GM18951 (cell line): Measurements from ENCODE around the gene FRMPD4.

Source experiments
- POLR2A ChIP-seq: IDR thresholded peaks from 4 replicates; pipeline ENCODE4 v1.6.1; 2011; ENCODE audit warnings: mild to moderate bottlenecking; ENCODE audit not compliant: insufficient read length, insufficient read depth; ENCODE audit errors: extremely low read depth
- in situ Hi-C: fragments of 300-500 bp; cut with MboI; formaldehyde crosslinking; loops from one replicate; pipeline ENCODE4 v1.12.0; 2022; ENCODE audit warnings: low sequenced_read_pairs, mixed read lengths, inconsistent platforms; ENCODE audit not compliant: unreplicated experiment

FRMPD4 gene

GRCh38 chrX:12292996-12293765 is 154.9 kb downstream of the FRMPD4 start:
- no peak for TF ChIP-seq POLR2A
- in situ Hi-C loops, result no loop called here

DNA sequence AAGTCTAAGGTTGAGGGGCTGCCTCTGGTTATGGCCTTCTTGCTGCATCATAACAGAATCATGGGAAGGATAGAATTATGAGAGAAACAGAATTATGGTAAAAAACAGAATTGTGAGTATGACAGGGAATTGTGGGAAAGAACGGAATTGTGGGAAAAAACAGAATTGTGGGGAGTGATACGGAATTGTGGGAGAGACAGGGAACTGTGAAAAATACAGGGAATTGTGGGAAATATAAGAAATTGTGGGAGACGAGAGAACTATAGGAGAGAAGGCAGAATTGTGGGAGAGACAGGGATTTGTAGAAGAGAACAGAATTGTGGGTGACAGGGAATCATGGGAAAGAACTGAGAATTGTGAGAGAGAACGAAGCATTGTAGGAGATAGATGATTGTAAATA is 159.1 kb downstream of the FRMPD4 start:
- no peak for TF ChIP-seq POLR2A
- in situ Hi-C loops, result no loop called here

GRCh38 chrX:12301288-12301687 is 163.0 kb downstream of the FRMPD4 start:
- no peak for TF ChIP-seq POLR2A
- in situ Hi-C loops, result no loop called here

DNA sequence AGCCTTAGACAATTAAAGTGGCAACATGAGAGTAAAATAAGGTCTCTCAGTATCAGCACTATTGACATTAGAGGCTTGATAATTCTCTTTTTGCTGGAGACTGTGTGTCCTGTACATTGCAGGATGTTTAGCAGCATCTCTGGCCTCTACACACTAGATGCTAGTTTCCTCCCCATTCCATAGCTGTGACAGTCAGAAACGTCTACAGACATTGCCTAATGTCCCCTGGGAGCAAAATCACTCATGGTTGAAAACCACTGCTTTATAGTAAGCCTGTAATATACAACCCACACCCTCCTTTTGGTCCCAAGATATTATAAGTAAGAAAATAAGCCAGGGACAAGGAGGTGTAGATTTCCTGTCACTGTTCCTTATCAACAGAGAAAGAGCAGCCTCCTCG is 166.0 kb downstream of the FRMPD4 start:
- in situ Hi-C loops, result no loop called here

DNA sequence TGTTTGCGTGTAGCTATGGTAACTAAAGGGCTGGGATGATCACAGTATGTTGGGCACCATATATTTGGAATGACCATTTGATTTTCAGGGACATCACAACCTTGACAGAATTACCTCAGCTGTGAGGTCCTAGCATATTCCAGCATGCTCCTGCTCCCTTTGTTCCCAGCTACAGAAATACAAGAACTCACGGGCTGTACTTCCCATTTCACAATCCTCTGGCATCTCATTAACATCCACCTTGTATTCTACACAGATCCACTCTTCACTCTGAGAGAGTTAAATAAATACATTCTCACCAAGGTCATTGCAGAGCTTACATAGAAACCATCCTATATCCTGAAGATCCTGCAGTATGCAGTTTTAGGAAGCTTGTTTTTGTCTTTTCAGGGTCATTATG is 169.7 kb downstream of the FRMPD4 start:
- in situ Hi-C loops, result no loop called here
- TF ChIP-seq POLR2A, result no peak

More for the DNA sequence above, 166.0 kb downstream of the FRMPD4 start:
- TF ChIP-seq POLR2A, result no peak

DNA sequence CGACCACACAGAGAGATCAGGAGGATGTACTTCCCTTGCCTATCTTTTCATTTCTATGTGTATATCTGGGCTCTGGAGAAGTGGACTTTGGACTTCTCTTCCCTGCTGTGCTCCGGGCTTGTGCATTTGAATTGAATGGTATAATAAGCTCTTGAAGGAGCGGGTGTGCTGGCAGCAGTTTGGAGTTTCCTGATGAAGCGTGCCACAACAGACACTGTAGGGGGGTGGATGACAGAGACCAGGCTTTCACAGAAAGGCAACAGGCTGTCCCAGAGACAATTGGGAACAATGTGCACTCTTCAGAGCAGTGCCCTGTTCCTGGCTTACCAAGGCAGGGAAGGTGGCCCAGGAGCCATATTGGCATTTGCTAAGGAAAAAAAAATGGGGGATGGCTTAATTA is 170.1 kb downstream of the FRMPD4 start:
- in situ Hi-C loops, result no loop called here
- TF ChIP-seq POLR2A, result no peak

DNA sequence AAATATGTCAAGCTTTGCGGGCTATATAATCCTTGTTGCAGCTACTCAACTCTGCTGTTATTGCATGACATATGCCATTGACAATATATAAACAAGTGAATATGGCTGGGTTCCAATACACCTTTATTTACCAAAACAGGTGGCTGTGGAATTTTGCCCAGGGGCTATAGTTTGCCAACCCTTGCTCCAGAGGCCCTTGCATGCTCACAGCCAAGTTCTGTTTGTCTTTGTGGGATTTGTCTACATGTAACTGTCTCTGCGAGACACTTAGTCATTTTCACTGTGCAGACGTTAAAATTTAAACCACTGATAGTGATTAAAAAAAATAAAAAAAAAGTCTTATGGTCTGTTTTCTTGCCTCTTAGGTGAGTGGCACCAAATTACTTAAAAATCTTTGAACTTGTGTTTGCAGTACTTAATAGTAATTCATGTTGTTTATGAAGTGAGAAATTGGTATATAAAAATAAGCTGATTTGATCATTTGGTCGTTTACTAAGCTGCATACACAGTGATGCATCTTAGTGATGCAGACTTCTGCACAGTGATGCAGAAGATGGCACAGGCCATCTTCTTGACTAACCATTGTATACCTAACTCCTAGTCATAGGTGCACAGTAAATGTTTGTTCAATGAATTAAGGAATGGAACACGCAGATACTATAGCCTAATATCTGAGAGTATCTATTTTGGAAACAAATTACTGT is 170.9 kb downstream of the FRMPD4 start:
- in situ Hi-C loops, result no loop called here
- no peak for TF ChIP-seq POLR2A

DNA sequence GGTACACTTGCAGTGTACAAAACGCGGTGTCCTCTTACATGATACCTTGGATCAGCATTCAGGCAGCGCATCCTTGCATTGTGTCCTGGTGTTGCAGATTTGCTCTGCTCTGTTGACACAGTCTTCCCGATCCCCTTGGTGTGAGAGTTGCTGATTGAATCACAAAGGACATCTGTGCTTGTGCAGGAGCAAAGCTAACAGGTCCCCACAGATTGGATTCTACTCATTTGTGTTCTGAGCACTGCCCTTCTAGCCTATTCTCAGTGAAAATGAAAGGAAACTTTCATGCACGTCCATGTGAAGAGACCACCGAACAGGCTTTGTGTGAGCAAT is 171.4 kb downstream of the FRMPD4 start:
- TF ChIP-seq POLR2A, result no peak
- in situ Hi-C loops, result no loop called here

DNA sequence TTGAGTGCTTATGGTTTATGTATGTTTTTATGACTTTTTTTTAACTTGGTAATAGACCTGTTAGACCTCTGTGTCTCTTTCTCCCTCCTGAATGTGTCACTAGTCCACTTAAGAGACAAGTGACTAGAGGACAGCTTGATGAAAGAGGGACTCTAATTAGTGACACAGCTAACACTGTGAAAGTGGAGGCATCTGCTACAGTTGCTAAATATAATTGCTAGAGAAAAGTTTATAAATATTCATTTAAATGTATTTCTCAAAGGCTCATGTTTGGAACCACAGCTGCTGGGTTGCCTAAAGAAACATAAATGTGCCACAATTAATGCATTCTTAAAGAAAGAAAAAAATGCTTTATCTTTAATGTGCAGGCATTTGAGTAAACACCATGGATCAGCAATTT is 176.4 kb downstream of the FRMPD4 start:
- TF ChIP-seq POLR2A, result no peak
- in situ Hi-C loops, result no loop called here

- in situ Hi-C loops, result no loop called here
- TF ChIP-seq POLR2A, result no peak
Measured at GRCh38 chrX:12315526-12315925, 177.3 kb downstream of the FRMPD4 start.

- in situ Hi-C loops, result no loop called here
- TF ChIP-seq POLR2A, result no peak
Measured at GRCh38 chrX:12319003-12319519, 180.8 kb downstream of the FRMPD4 start.

GRCh38 chrX:12319992-12320391 is 181.7 kb downstream of the FRMPD4 start:
- TF ChIP-seq POLR2A, result no peak
- in situ Hi-C loops, result no loop called here

- in situ Hi-C loops, result no loop called here
- TF ChIP-seq POLR2A, result no peak
Measured at GRCh38 chrX:12322031-12322430, 183.8 kb downstream of the FRMPD4 start.

- in situ Hi-C loops, result no loop called here
- no peak for TF ChIP-seq POLR2A
Measured at GRCh38 chrX:12325171-12325570, 186.9 kb downstream of the FRMPD4 start.
